AG09319 (cell line): ENCODE data around the gene C1orf198.

Experiments
- DNase-seq: peaks from one replicate; pipeline ENCODE4 v3.0.0-alpha.2; 2010; ENCODE audit warnings: low read depth; ENCODE audit errors: extremely low read depth
- CTCF ChIP-seq: IDR thresholded peaks from 2 replicates; pipeline ENCODE4 v1.5.1; 2011; ENCODE audit warnings: low read depth, mild to moderate bottlenecking, inconsistent platforms, low read length, moderate library complexity

C1orf198 gene

GRCh38 chr1:230787471-230787870 lies 80.8 kb downstream of the C1orf198 start:
- no peak for TF ChIP-seq CTCF
- DNase-seq: no peak
